GM21447 (cell line): ENCODE data around the gene CTSC.
"Not testable (repeated sequence)": the region's sequence is repeated elsewhere in the genome, so short reads cannot be mapped to it uniquely, and the experiment has no call there.

ENCODE experiments used
- ATAC-seq: cut with Tn5 transposase; IDR thresholded peaks from one replicate; pipeline ENCODE4 v1.9.1; 2021; ENCODE audit not compliant: unreplicated experiment

Gene CTSC

DNA sequence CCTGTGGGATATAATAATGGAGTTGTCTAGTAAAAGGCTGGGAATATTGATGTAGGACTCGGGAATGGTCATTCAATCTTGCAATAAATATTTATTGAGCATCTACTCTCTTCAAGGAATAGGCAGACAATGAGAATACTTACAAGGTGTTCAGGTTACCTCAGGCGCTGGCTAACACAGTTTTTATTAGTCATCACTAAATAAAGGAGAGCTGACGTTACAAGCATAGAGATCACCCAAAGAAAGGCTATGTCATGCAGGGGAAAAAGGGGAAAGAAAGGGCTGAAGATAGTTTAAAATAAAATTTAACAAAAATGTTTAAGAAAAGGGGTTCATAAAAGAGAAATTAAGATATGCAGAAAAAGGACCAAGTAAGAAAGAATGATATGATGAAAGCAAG, 15.8 kb upstream of the CTSC start:
- ATAC-seq, result no peak

DNA sequence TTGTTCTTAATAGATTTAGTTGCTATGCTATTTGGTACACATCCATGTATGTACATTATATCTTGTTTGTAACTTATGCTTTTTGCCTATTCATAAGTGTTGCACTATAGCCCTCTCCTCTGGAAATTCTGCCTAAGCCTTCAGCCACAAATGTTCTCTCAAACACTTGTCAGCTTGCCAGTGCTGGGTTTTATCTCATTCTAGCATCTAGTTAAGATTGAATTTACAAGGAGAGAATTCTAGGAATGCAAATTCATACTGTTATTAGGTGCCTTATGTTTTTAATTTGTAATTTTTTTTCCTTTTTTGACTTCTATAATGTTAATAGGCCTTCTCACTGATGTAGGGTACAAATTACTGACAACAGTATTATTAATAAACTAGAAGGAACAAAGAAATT, 14.6 kb upstream of the CTSC start:
- no peak for ATAC-seq

DNA sequence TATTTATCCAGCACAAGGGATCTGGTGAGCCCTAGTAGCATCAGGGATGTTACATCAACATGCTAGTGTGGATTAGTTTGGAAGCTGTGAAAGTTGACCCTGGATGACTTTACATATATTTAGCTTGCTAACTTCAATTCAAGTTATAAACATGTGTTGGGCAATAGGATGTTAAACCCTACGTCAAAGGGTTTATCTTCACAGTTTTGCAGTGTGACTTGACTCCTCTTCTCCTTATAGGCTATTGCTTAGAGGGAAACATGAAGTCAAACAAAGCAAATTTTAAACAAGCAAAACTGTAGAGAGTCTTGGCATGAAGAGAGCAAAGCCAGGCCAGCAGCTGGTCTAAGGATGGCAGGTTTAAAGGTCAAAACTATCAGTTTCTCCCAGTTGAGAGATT, 11.3 kb upstream of the CTSC start:
- ATAC-seq, result no peak

DNA sequence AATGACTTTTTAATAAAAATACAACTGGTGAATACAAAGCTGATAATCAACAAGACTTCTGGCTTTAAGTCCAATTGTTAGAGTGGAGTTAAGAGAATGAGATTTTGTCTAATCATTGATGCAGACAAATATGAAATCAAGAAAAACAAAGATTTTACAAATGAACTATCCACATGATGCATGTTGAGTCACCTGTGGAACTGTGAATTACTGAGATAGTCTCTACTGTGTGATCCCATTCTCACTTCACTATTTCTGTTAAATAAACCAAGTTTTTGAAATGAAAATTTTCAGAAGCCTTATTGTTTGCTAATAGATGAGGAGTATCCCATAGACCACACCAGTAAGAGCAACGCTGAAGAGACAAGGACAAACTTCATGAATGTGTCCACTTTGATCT, 8.4 kb upstream of the CTSC start:
- no peak for ATAC-seq

DNA sequence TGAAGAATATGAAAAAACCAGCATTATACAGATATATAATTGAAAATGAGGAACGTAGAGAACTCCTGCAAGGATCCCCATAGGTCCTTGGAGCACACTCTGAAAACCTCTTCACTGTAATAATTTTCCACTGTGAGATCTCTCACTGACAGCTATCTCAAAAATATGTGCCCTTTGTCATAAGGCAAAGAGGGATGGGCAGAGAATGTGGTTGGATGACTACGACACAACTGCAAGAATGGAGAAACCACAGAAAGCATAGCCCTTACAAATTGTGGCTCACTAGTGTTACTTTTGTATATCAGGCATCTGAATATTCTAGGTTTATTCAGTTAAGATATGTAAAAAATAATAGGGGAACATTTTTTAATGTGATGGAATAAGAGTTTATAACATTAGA, 7.9 kb upstream of the CTSC start:
- ATAC-seq, result no peak

DNA sequence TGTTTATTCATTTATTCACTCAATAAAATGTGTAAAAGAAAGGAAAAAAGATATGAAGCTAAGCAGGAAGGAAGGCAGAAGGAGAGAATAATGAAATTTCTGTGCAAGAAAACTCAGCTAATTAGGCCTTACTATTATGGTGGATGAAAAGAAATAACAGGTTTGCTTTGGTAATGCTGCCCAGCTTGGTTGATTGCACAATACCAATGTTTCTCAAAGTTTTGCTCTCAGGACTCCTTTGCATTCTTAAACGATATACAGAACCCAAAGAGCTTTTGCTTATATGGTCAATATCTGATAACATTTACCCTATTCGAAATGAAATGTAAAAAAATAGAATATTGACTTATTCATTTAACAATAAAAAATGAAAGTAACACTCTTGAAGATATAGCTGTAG, 7.3 kb upstream of the CTSC start:
- ATAC-seq, result no peak

DNA sequence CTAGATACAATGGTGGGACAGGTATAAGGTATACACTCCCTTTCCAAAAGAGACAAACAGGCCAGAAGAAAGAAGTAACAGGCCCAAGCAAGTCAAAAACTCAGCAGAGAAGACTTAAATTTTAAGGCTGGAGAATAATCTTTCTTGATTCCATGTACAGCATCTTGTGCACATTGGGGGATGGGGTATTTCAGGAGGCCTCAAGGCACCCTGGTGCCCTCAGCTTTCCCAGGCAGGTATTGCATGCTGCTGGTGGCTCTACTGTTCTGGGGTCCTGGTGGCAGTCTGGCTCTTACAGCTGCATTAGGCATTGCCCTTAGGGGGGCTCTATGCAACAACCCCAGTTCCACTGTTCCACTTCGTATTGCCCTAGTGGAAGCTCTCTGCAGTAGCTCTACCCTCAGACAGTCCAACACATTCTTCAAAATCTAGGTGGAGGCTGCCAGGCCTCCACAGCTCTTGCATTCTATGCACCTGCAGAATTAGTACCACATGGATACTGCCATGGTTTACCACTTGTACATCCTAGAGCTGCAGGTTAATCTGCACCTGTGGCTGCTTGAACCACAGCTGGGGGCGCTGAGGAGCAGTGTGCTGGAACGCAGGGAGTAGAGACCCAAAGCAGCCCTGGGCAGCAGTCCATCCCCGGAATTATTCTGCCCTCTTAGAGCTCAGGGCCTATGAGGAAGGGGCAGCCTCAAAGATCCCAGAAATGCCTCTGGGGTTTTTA, 4.2 kb upstream of the CTSC start:
- ATAC-seq, result no peak

DNA sequence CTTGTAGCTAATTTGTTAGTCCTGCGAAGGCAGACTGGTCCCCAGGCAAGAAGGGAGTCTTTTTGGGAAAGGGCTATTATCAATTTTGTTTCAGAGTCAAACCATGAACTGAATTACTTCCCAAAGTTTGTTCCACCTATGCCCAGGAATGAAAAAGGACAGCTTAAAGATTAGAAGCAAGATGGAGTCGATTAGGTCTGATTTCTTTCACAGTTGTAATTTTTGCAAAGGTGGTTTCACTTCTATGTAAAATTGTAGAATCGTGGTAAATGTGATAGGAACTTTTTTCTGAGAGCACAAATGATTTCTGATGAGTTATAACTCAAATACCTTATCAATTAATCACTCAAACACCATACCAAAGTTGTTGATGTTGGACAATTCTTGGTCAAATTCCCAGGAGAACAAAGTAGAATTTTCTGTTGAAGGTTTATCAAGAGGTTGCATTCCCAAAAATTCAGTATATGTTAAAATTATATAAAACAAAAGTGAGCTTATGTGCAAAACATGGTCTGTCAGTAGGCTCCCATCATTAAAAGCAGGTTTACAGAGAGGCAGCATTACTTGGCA, 2.9 kb upstream of the CTSC start:
- no peak for ATAC-seq

DNA sequence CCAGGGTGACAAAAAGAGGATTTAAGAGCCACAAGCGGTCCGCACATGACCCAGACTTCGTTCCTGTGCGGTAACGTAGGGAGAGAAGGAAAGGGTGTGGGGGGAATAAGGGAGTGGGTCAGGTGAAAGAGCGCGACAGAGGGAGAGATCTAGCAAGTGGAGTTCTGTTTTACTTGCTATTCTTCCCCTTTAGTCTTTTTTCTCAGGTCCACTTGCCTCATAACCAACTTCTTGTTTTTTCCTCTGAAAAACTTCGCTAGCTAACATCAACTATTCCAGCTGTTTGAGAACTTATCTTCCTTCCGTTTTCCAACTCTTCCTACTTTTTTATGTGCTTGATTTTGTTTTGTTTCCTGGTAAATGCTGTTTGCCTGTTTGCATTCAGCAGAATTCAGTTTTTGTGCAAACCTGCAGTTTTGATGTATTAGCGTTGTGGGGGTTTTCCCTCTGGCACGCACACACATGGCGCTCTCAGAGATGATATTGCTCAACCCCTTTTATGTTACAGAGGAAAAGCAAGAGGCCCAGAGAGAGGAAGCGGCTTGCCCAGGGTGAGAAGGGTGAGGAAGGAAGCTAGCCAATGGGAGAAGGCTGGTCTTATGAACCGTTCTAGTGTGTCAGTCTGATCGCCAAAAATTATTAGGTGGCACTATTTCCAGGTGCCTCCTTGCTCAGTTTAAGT, 592 bp upstream of the CTSC start:
- ATAC-seq, result peak; percentile 29

DNA sequence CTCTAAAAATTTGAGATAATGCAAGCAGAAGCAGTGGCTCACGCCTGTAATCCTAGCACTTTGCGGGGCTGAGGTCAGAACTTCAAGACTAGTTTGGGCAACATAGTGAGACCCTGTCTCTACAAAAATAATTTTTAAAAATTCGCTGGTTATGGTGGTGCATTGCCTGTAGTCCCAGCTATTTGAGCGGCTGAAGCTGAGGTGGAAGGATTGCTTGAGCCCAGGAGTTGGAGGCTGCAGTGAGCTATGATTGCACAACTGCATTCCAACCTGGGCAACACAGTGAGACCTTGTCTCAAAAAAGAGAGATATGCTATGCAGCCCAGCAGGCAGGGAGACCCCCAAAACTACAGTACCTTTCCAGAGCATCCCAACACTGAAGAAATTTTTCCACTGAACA, 2.3 kb downstream of the CTSC start:
- ATAC-seq, result no peak

DNA sequence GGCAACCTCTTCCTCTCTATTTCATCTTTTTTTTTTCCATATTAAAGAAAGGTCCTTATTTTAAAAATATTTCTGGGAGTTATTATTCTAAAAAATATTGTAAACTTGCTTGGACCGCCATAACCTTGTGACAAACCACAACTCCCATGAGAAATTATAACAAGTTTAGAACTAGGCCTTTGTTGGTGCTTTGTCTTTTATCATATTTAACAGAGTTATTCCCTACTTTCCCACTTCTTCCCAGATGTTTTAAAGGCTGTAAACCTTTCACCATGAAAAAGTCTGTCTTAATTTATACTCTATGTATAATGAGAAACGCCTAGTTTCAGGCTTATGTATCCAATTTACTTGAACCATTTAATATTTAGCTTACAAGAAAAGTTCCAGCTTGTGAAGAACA, 3.7 kb downstream of the CTSC start:
- no peak for ATAC-seq

DNA sequence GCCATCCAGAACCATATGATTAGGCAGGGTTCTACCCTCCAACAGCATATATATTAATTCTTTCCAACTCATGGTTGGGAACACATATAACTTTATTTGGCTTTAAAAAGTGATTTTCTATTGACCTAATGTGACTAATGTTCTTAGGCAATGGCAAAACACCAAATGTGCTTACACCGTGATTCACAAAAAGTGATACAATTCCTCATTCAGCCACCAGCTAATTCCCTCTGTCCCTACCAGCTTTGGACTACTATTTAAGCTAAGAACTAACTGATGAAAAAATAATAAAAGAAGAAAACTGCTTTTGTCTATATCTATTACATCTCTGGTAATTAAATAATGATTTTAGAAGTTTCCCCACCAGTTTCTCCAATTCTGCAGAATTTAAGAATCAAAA, 4.7 kb downstream of the CTSC start:
- ATAC-seq, result no peak

DNA sequence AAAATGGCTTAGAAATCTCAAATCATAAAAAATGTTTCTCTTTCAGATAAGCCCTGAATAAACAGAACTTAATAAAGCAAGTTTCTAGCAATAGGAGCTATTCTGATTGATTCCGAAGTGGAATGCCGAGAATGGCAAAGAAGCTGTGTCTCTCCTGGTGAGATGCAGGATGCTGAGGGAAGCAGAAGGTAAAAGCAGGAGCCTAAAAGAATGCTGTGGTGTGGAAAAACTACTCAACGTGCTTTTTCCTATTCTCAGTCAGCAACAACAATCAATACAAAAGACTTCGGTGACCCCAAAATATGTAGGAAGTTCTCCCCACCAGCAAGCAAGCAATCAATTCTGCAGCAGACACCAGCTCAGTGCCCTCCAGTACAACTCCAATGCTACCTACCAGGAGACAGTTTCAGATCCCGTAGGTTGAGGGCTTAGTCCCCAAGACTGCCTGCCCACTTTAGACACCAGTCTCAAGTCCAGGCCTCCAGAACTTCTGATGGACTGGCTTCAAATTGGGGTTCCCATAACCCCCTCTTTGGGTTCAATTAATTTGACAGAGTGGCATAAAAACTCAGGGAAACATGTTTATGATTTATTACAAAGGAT, 6.6 kb downstream of the CTSC start:
- no peak for ATAC-seq

DNA sequence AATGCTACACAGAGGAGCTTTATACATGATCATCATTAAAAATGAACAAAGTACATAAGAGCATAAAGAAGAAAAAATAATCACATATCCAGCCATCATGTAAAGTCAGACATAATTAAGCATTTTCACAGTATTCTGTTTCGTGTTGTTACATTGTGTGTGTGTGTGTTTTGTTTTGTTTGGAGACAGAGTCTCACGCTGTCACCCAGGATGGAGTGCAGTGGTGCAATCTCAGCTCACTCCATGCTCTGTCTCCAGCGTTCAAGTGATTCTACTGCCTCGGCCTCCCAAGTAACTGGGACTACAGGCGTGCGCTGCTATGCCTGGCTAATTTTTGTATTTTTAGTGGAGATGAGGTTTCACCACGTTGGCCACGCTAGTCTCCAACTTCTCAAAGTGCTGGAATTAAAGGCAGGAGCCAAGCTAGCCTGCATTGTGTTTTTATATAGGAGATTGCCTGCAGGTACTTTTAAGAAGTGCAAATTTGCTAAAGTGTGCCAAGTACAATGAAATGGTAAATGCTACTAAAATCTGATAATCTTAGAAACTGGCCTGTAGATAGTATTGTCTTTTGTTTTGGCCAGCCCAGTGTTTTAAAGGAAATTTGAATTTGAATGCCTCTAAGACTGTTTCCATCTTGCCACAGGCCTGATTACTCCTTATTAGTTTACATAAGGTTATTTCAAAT, 7.8 kb downstream of the CTSC start:
- no peak for ATAC-seq

DNA sequence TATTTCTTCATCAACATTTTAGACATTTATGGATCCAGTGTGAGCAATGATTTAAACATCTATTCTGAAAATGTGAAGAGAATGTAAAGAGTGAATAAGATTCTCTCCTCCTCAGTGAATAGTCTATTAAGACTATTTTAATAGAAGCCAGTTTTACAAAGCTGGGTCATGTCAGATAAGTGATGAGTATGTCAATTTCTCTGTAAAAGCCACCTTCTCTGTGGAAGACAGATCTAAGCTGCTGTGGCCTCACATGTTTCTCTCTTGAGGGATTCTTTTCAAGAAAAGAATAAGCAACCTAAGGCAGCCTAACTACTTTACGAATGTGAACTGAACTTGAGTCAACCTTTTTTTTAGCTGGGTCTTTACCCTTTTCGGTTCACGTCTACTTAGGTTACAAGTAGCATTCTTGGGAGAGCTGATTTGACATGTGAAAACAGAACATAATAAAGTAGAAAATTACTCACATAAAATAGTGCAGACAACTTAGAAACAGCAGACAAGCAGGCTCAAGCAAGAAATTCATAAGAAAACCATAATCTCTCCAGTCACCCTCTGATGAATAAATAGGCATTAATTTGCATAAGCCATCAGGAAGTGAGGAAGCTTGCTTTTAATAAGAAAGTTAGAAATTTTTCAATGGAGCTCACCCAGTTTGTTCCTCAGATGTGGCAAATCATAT, 9.9 kb downstream of the CTSC start:
- ATAC-seq, result peak; percentile 43

DNA sequence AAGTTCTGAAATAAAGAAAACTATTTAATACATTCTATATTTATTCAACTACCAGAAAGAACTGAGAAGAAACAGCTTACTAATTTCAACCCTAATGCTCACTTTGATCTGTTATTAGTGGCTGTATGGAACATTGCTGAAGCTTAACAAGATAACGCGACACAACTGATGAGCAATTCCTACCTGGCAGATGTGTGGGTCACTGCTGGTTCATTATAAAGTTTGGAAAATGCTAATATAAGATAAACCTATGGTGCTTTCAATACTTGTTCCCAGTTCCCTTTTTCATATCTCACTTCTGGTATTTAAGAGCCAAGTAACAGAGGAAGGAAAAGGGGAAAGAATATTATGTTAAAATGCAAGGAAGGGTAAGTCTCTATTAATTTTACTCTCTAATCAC, 10.5 kb downstream of the CTSC start:
- ATAC-seq, result peak; percentile 56

DNA sequence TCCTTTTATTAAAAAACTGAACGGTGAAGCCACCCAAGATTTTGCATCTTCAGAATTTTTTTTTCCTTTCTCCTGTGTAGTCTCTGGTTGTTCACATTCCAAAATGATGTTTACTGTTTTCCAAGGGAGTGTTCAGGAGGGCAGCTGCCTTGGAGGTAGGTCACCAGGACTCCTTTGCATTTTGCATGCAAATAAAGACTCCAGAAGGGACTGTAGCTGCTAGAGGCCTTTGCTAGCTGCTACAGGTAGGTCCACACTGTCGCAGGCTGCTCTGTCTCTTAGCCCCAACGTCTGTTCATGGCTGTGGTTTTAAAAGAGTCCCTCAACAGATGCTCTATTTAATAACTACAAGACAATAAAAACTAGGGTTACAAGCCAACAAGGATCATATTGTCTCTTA, 11.4 kb downstream of the CTSC start:
- no peak for ATAC-seq

DNA sequence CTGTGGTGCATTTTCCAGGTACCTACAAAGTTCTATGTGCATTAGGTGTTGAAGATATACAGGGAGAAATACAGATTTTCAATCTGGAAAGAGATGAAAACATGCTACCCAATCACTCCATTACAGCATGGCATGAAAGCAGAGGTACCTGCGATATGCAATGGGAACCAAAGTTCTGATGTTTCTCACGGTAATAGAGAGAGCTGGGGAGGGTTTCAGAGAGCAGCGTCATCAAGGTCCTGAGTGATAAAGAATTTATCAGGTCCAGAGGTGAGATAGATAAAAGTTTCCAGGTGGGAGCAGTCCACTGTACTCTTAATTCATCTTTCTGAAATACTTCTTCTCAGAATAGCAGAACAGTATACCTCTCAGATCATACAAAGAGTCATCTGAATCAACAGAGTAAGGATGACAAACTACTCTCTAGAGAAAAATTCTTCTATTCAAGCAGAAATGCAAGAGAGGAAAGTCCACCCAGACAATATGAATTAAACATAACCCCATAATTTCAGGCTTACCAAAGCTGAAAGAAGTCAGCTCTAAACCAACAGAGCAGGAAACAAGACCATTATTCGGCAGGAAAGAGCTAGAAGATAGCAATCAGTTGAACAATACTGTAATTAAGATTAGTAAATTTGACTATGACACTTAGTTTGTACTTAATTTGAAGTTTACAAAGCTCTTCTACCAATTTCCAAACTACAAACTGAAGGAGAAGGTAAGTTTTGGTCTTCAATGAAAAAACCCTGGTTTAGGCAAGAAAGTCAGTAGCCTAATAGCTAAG, 12.8 kb downstream of the CTSC start:
- no peak for ATAC-seq

DNA sequence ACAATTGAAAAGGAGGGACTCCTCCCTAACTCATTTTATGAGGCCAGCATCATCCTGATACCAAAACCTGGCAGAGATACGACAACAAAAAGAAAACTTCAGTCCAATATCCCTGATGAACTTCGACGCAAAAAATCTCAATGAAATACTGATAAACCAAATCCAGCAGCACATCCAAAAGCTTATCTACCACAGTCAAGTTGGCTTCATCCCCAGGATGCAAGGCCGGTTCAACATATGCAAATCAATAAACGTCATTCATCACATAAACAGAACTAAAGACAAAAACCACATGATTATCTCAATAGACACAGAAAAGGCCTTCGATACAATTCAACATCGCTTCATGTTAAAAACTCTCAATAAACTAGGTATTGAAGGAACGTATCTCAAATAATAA, 14.7 kb downstream of the CTSC start:
- ATAC-seq, result not testable (repeated sequence)

DNA sequence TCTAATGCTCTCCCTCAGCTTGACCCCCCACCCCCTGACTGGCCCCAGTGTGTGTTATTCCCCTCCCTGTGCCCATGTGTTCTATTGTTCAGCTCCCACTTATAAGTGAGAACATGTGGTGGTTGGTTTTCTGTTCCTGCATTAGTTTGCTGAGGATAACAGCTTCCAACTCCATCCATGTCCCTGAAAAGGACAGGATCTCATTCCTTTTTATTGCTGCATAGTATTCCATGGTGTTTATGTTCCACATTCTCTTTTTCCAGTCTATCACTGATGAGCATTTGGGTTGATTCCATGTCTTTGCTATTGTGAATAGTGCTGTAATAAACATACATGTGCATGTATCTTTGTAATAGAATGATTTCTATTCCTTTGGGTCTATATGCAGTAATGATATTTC, 16.1 kb downstream of the CTSC start:
- ATAC-seq, result not testable (repeated sequence)
